GM21360 (cell line): ENCODE results near the gene ZNF284.
A peak's percentile ranks its signal among the peaks of the same experiment; 100 is the strongest.
"Not testable (repeated sequence)": the region's sequence is repeated elsewhere in the genome, so short reads cannot be mapped to it uniquely, and the experiment has no call there.

Experiments used
- ATAC-seq: cut with Tn5 transposase; IDR thresholded peaks from one replicate; pipeline ENCODE4 v1.9.1; 2021; ENCODE audit warnings: mild to moderate bottlenecking, moderate library complexity; ENCODE audit not compliant: unreplicated experiment

Gene ZNF284

GRCh38 chr19:44109458-44109857 lies 37.5 kb downstream of the ZNF284 start:
- no peak for ATAC-seq

- ATAC-seq = no peak
Measured at GRCh38 chr19:44111910-44112463, 40.0 kb downstream of the ZNF284 start.

- ATAC-seq = peak; percentile 23
Measured at GRCh38 chr19:44112802-44113137, 40.8 kb downstream of the ZNF284 start.

GRCh38 chr19:44113138-44113783 lies 41.3 kb downstream of the ZNF284 start, which contains the start of gene ZNF225:
Gene ZNF225 (plus strand): TSS chr19:44113399. CDS start chr19:44115828, 2,429 bp downstream.
- peak; percentile 85 for ATAC-seq

- no peak for ATAC-seq
Measured at GRCh38 chr19:44113784-44114390, 41.9 kb downstream of the ZNF284 start.

GRCh38 chr19:44121162-44121561 lies 49.2 kb downstream of the ZNF284 start:
- ATAC-seq = not testable (repeated sequence)

- no peak for ATAC-seq
Measured at GRCh38 chr19:44131955-44132354, 60.0 kb downstream of the ZNF284 start.
